GM18868 (cell line): ENCODE data around the gene KLRC2.
"Not testable (repeated sequence)": the region's sequence is repeated elsewhere in the genome, so short reads cannot be mapped to it uniquely, and the experiment has no call there.

Experiments
- ATAC-seq: cut with Tn5 transposase; IDR thresholded peaks from one replicate; pipeline ENCODE4 v1.9.1; 2021; ENCODE audit warnings: mild to moderate bottlenecking, moderate library complexity; ENCODE audit not compliant: unreplicated experiment

The KLRC2 gene

DNA sequence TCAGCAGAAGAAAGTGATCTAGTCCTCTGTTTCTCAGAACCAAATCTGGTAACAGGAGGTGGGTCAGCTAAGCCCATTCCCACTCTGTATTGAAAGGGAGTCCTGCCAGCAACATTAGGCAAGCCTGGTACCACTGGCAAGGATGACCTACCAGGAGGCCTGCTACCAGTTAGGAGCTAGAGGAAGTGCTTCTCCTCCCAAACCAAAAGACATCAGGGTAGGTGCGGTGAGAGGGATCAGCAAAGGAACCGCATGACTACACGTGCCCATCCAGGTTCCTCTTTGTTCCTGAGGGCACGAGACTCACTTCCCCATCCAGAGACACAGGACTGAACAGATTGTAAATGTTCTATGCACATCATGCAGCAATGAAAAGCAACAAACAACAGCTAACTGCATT, 29.1 kb downstream of the KLRC2 start:
- no peak for ATAC-seq

DNA sequence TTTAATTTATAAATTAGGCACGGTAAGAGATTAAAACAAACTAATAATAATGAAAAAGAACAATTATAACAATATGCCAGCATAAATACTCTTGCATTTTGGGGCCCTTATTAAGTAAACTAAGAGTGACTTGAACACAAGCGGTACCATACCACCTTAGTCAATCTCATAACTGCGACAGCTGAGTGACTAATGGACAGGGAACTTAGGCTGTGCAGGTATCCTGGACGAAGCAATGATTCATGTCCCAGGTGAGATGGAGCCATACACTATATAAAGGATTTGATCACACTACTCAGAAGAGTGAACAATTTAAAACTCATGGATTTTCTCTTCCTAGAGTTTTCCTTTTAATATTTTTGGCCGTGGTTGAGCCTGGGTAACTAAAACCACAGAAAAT, 30.5 kb downstream of the KLRC2 start:
- no peak for ATAC-seq

DNA sequence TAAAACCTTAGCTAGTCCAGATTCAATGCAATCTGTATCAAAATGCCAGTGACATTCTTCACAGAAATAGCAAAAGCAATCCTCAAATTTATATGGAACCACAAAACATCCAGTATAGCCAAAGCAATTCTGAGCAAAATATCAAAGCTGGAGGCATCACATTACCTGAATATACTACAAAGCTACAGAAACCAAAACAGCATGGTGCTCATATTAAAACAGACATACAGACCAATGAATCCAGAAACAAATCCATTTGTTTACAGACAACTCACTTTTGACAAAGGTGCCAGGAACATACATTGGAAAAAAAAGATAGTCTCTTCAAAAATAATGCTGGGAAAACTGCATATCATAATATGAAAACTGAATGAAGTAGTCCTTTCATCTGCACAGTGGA, 31.0 kb downstream of the KLRC2 start:
- no peak for ATAC-seq

DNA sequence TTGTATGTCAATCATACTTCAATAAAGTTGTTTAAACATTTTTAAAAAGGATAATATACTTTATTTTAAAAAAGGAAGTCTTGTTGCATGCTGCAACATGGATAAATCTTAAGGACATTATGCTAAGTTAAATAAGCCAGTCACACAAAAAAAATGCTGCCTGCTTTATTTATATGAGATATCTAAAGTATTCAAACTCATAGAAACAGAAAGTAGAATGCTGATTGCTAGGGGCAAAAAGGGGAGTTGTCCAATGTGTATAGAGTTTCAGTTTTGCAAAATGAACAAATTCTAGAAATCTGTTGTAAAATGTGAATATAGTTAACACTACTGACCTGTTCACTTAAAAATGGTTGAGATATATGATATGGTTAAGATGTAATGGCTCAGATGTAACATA, 35.0 kb downstream of the KLRC2 start:
- ATAC-seq: no peak

DNA sequence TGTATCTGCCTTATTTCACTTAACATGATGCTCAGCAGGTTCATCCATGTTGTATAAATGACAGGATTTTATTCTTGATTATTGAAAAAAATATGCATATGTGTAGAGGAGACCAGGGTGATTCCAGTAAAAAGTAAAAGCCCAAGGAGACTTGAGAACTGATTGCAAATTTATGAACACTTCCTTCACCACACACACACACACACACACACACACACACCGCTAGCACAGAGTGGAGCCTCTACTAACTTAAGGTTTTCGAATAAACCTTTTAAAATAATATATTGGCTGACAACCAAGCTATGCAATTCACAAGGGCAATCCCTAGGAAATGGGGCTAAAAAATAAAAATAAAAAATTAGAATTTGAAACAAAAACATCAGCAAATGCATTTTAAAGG, 37.6 kb downstream of the KLRC2 start:
- ATAC-seq: no peak

DNA sequence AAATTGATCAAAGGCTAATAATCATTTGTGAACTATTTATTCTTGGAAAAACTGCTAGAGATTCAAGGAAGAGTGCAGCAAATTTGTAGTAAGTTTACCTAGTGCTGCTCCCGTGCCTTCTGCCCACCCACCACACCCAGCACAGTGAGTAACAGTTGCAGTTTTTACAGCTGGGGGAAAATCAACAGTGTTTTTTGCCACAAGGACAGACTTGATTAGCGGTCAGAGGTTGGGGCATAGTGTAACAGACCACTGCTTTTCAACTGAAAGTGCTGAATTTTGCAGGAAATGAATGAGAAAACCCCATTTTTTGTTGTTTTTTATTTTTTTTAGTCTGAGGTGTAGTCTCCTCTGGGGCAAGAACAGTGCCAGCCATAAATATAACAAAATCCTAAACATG, 38.5 kb downstream of the KLRC2 start:
- ATAC-seq: no peak

DNA sequence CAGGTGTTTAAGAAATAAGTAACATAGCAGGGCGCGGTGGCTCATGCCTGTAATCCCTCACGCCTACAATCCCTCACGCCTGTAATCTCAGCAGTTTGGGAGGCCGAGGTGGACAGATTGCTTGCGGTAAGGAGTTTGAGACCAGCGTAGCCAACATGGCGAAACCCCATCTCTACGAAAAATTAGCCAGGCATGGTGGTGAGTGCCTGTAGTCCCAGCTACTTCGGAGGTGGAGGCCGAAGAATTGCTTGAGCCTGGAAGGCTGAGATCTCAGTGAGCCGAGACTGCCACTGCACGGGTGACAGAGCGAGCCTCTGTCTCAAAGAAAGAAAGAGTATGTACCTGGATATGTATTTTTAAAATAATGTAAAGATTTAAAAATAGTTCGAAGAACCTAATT, 39.6 kb downstream of the KLRC2 start:
- ATAC-seq: not testable (repeated sequence)

DNA sequence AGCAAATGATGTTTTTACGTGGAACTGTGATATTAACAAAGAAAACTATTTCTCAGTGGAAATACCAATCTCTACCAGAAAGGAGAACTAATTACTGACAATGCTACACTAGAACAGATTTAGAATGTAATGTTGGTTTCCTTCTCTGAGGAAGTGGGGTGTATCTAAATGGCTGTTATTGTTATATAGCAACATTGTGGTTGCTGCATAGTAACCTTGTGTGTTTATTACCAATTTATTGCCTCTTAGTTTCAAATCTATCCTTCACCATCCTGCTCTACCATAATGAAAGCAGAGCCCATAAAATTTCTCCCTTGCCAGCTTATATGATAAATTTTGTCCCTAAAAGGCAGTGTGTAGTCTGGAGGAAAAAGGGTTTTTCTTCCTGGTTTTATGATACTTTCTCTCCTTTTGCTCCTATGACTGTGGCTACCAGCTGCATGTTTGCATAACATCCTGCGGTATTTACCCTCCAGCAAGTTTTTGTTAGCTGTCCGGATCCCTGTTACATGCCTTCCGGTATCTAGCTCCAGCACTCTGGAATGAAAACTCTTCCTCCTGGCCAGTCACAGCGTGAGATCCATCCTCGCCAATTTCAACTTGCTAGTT, 40.3 kb downstream of the KLRC2 start:
- peak; percentile 73 for ATAC-seq

DNA sequence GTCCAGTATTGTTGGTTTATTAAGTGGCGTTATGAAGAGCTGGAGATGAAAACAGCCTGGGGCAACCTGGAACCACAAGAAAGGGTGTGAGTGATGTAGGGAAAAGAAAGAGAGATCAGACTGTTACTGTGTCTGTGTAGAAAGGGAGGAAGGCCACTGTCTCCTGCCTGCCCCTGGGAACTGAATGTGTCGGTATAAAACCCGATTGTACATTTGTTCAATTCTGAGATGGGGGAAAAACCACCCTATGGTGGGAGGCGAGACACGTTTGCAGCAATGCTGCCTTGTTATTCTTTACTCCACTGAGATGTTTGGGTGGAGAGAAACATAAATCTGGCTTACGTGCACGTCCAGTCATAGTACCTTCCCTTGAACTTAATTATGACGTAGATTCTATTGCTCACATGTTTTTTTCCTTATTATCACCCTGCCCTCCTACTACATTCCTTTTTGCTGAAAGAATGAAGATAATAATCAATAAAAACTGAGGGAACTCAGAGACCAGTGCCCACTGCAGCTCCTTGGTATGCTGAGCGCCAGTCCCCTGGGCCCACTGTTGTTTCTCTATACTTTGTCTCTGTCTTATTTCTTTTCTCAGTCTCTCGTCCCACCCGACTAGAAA, 41.2 kb downstream of the KLRC2 start:
- ATAC-seq: not testable (repeated sequence)

DNA sequence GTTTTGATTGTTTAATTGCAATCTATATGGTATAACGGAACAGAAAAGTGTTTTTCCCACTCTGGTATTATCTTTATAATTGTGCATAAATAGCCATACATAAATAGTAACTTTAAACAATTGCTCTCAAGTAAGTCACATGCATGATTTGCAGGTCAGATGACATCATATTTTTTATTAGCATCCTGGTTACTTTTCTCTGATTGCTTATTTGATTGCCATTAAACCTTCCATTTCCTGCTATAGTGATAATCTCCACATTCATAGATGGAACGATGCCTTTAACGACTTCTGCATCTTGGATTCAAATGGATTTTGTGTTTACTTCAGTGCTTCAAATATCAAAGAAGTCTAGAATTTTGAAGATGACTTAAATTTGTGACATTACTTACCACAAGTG, 42.5 kb downstream of the KLRC2 start:
- ATAC-seq: no peak

DNA sequence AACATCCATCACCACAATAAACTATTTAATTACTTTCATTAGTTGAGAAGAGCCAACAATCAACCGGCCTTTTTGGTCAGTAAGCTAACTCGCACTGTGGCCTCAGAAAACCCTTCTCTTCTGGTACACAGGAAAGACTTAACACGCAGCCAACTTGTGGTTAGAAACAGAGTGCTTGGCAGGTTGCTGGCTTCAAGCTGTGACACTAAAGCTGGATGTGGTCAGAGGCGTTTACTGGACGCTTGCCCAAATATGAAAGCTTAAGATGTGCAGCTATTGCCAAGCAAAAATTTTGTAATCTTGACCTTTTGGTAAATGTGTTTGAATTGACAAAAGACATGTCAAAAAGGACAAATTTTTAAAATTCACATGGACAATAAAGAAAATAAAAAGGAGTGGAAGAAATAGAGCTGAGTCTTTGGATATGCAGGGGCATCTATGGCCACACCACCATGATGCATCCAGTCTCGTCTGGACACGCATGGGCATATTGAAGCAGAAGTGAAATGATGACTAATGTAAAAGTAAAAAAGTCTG, 43.3 kb downstream of the KLRC2 start:
- ATAC-seq: peak; percentile 76

DNA sequence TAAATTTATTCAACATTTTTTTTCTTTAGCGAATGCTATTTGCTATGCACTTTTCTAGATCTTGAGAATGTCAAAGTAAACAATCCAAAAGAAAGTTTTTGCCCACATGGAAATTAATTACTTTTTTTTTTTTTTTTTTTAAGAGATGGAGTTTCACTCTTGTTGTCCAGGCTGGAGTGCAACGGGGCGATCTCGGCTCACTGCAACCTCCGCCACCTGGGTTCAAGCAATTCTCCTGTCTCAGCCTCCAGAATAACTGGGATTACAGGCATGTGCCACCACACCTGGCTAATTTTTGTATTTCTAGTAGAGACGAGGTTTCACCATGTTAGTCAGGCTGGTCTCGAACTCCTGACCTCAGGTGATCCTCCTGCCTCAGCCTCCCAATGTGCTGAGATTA, 44.8 kb downstream of the KLRC2 start:
- not testable (repeated sequence) for ATAC-seq

DNA sequence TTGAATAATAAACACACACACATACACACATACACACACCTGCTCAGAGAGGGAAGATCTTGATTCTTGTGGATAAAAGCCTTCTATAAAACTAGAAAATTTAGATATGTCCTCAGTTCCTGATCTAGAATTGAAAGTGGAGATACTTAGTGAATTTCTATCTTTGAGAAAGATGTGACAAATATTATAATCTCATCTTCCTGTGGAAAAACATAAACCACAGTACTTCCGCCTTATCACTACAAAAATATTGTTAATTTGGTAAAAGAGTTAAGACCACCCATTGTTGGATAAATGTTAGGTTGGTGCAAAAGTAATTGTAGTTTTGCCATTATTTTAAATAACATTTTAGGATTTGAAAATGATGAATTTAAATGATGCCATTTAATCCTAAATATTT, 45.9 kb downstream of the KLRC2 start, which contains the start of gene KLRK1:
KLRK1 (minus strand) TSS at position 138 of the 400 bp plus-strand sequence. CDS start 1,231 bp downstream, outside the sequence.
- ATAC-seq: no peak

DNA sequence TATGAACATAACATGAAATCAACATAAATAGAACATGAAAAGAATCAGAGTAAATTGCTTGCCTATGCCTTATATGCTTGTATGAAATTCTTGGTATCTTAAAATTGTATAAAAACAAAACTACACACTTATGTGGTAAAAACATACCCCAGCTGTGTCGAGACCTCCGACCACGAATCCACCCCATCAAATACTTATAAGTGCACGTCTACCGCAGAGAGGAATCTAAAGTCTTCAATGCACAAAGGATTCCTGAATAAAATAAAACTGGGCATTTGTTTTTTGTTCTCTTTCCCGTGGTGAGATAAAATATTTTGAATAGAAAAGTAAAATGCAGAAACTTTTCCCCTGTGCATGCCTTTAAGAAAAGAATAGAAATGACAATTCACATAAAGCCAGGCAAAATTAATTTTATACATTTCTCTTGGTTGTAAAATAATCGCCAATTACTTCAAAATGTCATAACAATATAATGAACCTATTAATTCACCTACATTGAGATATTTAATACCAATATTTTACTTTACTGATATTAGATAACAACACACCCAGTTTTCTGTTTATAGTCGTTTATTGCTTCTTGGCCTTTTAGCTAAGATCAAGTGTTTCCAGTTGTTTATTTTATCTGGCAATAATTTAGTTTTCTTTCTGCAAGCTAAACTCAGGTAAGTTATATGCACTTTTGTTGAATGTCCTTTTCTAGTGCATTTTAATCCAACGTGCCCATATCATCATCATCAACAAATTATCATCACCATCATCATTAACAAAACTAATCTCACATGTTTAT, 47.0 kb downstream of the KLRC2 start:
- ATAC-seq: no peak

DNA sequence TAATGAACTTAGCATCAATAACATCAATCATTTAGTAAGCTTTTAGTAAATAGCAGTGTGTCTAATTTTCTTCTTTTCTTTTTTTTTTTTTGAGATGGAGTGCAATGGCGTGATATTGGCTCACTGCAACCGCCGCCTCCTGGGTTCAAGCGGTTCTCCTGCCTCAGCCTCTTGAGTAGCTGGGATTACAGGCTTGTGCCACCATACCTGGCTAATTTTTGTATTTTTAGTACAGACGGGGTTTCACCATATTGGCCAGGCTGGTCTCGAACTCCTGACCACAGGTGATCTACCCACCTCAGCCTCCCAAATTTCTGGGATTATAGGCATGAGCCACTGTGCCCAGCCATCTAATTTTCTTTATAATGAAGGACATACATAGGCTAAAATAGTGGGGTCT, 48.3 kb downstream of the KLRC2 start:
- ATAC-seq: not testable (repeated sequence)

DNA sequence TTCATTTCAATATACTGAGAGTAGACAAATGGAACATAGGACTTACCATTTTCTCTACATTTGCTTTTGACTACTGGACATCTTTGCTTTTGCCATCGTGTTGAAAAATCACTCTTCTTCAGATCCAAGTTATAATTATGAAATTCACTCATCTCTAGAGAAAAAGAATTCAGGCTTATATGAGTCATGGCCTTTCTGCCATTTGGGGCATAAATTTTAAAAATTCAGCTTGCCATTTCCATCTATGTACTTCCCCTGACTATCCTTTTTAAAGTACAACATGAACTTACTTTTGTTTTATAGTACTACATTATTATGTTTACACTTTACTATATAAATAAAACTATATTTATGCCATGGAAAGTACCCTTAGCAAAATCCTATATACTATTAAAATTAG, 49.0 kb downstream of the KLRC2 start:
- no peak for ATAC-seq

DNA sequence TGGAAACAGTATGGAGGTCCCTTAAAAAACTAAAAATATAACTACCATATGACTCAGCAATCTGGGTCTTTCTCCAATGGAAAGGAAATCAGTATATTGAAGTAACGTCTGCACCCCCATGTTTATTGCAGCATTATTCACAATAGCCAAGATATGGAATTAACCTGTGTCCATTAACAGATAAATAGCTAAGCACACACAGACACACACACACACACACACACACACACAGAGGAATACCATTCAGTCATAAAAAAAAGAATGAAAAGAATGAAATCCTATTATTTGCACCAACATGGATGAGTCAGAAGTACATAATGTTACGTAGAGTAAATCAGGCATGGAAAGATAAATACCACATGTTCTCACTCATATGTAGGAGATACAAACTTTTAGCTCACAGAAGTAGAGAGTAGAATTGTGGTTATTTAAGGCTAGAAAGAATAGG, 50.6 kb downstream of the KLRC2 start:
- ATAC-seq: no peak

DNA sequence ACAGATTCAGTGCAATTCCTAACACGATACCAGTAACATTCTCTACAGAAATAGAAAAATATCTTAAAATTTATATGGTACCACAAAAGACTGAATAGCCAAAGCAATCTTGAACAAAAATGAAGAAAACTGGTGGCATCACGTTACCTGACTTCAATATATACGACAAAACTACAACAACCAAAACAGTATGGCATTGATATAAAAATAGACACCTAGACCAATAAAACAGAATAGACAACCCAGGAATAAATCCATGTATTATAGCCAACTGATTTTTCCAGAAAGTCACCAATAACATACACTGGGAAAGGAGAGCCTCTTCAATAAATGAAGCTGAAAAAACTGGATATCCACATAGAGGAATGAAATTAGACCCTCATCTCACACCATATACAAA, 51.6 kb downstream of the KLRC2 start:
- no peak for ATAC-seq

DNA sequence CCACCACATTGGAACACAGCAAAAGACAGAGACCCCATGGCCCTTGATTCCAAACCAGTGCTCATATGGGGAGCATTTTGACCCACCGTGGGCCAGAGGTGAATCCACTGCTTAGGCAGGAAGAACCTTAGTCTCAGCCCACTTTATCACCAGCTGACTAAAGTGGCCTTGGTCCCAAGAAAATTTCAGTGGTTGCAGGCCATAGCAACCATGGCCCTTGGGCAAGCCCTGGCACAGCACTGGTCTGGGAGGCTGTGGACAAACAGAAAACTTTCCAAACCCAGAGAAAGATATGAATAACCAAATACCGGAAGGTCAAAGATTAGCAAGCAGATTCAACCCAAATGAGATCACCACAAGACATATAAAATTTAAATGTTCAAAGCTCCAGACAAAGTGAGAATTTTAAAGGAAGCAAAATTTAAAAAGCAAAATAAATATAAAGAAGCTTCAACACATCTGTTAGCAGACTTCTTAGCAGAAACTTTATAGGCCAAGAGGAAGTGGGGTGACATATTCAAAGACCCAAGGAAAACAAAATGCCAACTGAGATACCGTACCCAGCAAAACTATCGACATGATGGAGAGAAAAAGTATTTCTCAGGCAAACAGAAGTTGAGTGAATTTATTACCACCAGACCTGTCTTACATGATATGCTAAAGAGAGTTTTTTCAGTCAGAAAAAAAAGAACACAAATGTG, 53.7 kb downstream of the KLRC2 start:
- ATAC-seq: no peak
